WERI-Rb-1 (cell line): ENCODE measurements around the gene FOXA1.

Experiments used
- DNase-seq: peaks from one replicate; pipeline ENCODE4 v3.0.0-alpha.2; 2020
- H3K27ac ChIP-seq: fragments of 250-450 bp; sonication (Bioruptor Pico); 2 replicates; pipeline ENCODE4 v1.5.1; 2020; ENCODE audit warnings: mild to moderate bottlenecking, moderate library complexity
- H3K27me3 ChIP-seq: fragments of 250-450 bp; sonication (Bioruptor Pico); 2 replicates; pipeline ENCODE4 v1.5.1; 2021; ENCODE audit warnings: mild to moderate bottlenecking, low read depth, moderate library complexity; ENCODE audit not compliant: insufficient read depth, severe bottlenecking
- H3K36me3 ChIP-seq: fragments of 250-450 bp; sonication (Bioruptor Pico); 2 replicates; pipeline ENCODE4 v1.5.1; 2020; ENCODE audit warnings: mild to moderate bottlenecking, moderate library complexity
- H3K4me3 ChIP-seq: 2 replicates; pipeline ENCODE4 v1.5.1; 2011; ENCODE audit warnings: low read depth, mild to moderate bottlenecking, control low read depth, low read length
- H3K9me3 ChIP-seq: fragments of 250-450 bp; sonication (Bioruptor Pico); 2 replicates; pipeline ENCODE4 v1.5.1; 2021; ENCODE audit warnings: mild to moderate bottlenecking, moderate library complexity; ENCODE audit not compliant: severe bottlenecking
- TF ChIP-seq, protein P1 (sequence below): IDR thresholded peaks from 2 replicates; pipeline ENCODE4 v1.5.1; 2011; ENCODE audit warnings: low read depth, mild to moderate bottlenecking, control low read depth, inconsistent platforms, low read length

The FOXA1 gene

DNA sequence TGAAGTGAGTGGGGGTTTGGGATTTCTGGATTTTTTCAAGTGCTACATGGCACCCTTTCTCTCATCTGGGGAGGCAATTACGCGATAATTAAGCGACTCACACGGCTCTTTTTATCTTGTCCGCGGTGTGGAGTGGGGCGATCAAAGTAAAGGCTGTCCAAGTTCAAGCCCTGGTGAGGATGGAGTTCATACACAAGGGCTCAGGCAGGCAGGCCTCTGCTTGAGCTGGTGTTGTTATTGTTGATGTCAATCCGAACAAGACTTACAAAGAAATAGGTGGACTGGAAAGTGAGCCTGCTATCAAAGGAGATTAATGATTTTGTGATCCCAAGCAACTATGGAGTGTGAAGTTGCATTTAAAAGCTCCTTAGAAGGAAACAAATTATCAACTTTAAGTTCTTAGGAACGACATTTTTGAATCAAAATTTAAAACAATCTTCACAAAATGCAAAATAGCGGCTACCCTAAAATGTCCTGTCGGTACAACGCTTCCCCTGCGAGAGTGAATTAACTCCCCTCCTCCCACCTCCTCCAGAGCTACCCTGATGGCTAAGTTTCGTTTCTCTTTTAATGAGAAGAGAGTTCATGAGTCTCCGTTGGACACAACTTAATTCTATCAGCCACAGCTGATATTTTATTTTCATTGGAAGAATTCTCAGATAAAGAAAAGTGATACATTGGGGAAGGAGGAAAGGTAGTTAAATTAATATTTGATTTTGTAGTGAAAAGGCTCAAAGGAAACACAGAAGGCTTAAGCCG is 5.9 kb downstream of the FOXA1 start:
- DNase-seq = no peak
- H3K4me3 ChIP-seq = no peak overlapping the region
- peaks cover 97% of the 10 kb centered on the region for H3K27me3 ChIP-seq

DNA sequence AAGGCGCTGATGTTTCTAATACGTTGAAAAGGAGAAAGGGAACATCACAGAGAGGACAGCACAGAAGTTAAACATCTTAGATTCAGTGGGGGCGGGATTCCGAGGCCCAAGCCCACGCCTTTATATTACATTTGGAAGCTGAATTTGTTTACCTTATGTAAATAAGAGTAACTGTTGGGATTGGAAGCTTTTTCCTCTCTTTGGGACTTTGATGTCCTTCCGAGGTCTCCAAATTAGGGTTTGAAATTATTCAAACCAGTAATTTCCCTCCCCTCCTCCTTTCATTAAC is 6.4 kb downstream of the FOXA1 start:
- peaks cover 95% of the 10 kb centered on the region for H3K27me3 ChIP-seq
- no peaks in the 10 kb centered on the region; the same call in 1 of the 2 replicates for H3K36me3 ChIP-seq
- H3K27ac ChIP-seq = no peak overlapping the region; the same call in 1 of the 2 replicates
- TF ChIP-seq, protein P1, sequence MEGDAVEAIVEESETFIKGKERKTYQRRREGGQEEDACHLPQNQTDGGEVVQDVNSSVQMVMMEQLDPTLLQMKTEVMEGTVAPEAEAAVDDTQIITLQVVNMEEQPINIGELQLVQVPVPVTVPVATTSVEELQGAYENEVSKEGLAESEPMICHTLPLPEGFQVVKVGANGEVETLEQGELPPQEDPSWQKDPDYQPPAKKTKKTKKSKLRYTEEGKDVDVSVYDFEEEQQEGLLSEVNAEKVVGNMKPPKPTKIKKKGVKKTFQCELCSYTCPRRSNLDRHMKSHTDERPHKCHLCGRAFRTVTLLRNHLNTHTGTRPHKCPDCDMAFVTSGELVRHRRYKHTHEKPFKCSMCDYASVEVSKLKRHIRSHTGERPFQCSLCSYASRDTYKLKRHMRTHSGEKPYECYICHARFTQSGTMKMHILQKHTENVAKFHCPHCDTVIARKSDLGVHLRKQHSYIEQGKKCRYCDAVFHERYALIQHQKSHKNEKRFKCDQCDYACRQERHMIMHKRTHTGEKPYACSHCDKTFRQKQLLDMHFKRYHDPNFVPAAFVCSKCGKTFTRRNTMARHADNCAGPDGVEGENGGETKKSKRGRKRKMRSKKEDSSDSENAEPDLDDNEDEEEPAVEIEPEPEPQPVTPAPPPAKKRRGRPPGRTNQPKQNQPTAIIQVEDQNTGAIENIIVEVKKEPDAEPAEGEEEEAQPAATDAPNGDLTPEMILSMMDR = no peak
- DNase-seq = no peak
- peak overlapping the region; percentile 30; the same call in 1 of the 2 replicates for H3K4me3 ChIP-seq
- H3K9me3 ChIP-seq = peaks cover 6% of the 10 kb centered on the region

More for the DNA sequence above, 5.9 kb downstream of the FOXA1 start:
- Histone ChIP-seq H3K9me3 (peaks cover 6% of the 10 kb centered on the region), H3K36me3 (no peaks in the 10 kb centered on the region; the same call in 1 of the 2 replicates), H3K27ac (no peak overlapping the region)
- TF ChIP-seq, protein P1 = no peak

DNA sequence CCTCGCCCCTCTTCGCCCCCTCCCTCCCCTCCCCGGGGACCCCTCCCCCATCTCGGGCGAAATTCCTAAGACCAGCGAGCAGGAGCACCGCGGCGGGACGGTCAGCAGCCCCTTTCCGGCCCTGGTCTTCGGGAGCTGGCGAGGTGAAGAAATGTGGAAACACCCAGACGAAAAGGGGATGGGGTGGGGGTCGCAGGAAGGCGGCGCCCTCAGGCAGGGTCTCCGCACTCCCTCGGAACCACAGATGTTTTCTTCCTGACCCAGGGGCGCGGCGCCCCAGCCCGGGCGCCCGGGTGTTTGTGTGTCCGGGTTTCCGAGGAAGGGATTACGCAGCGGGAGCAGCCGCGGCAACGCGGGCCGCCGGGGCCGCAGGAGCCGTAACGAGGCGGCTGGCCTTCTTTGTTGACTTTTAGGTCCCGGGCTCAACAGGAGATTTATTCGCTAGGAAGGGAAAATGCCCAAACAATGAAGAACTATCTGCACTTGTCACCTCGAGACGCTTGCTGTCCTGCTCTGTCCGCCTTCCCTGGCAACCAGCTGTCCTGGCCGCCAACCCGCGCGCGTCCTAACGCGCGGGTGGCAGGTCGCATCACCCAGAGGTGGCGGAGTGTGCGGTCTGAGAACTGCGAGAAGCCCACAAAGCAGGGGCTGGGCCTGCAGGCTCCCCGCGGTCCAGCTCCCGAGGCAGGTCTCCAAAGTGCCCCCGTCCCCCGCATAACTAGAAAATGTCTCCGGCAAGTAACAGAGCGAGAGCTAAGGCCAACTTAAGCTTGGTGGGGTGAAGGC is 7.0 kb downstream of the FOXA1 start:
- H3K27ac ChIP-seq = no peak overlapping the region; the same call in 1 of the 2 replicates
- peak; percentile 27 for DNase-seq
- H3K9me3 ChIP-seq = peaks cover 6% of the 10 kb centered on the region
- TF ChIP-seq, protein P1 = no peak
- no peaks in the 10 kb centered on the region; the same call in 1 of the 2 replicates for H3K36me3 ChIP-seq
- peak overlapping the region; percentile 30 for H3K4me3 ChIP-seq
- peaks cover 95% of the 10 kb centered on the region for H3K27me3 ChIP-seq

DNA sequence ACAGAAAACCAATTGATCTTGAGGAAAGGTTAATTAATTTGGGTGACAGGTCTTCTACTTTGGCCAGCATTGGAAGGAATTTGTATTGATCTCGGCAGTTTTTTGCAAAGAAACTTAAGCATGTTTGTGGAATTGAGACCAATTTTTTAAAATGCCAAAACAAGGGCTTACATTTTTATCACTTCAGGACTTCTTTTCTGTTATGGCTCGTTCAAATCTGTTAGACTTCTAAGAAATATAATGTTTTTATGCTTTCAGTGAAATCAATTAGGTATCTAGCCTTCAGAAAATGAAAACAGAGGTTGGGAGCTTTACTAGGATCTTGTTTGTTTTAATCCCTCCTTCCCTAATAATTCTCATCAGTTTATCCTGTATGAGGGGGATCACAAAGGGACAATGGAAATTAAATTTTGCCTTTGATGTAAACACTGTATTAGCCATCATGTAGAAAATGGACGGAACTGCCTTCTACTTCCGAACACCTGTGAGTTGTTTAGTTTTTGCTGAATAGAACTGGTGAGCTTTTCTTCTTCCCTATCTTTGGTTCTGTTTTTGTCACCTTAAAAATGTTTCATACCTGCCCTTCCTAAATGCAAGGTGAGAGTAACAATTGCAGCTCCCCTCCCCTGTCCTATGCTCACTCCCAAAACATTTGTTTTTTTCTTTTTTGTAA is 7.8 kb downstream of the FOXA1 start:
- peaks cover 2% of the 10 kb centered on the region for H3K9me3 ChIP-seq
- peak overlapping the region; percentile 30; the same call in 1 of the 2 replicates for H3K4me3 ChIP-seq
- no peak overlapping the region for H3K27ac ChIP-seq
- TF ChIP-seq, protein P1 = no peak
- no peak for DNase-seq
- no peaks in the 10 kb centered on the region; the same call in 1 of the 2 replicates for H3K36me3 ChIP-seq
- peaks cover 92% of the 10 kb centered on the region for H3K27me3 ChIP-seq

DNA sequence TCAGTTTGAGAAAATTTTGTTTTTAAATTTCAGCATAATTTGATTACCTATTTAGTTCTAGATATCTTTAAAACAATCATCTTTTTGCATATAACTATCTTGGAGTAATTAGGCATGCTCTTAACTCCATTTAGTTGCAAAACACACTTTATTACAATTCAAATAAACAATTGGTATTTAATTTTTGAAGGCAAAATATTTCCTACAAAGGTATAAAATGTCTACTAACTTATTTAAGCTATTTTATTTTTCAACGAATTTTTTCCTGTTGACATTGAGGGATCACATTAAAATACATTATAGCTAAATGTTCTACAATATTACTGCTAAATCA is 8.3 kb downstream of the FOXA1 start:
- TF ChIP-seq, protein P1 = no peak
- Histone ChIP-seq H3K27me3 (peaks cover 87% of the 10 kb centered on the region), H3K4me3 (no peak overlapping the region), H3K9me3 (no peaks in the 10 kb centered on the region), H3K36me3 (no peaks in the 10 kb centered on the region; the same call in 1 of the 2 replicates), H3K27ac (no peak overlapping the region)
- no peak for DNase-seq
